SK-N-SH (cell line): Measurements from ENCODE around the gene C11orf68. TPM values are rescaled to one million over a fixed set of nuclear protein-coding genes. Genes with fewer than 3 reads are reported as not detected.

Experiments
- CTCF ChIA-PET: fragments of 300-600, 350-600 bp; formaldehyde crosslinking; extraction: SDS; loops from one replicate; lab custom pipeline; 2021; lab: Yijun Ruan, JAX
- POLR2A ChIA-PET: fragments of 350-600 bp; sonication (Branson Sonifier 250); formaldehyde crosslinking; extraction: SDS; loops from one replicate; lab custom pipeline; 2020; ENCODE audit warnings: antibody characterized with exemption, inconsistent platforms; lab: Yijun Ruan, JAX
- DNase-seq: peaks from one replicate; pipeline ENCODE4 v3.0.0; 2012
- H2AFZ ChIP-seq: fragments of 200-600 bp; sonication (generic); 2 replicates; pipeline ENCODE4 v1.8.1; 2016; ENCODE audit warnings: antibody characterized with exemption, mild to moderate bottlenecking, low read depth
- H3F3A ChIP-seq: fragments of 200-600 bp; sonication (generic); replicated peaks from 2 replicates; pipeline ENCODE3; 2016; ENCODE audit warnings: antibody characterized with exemption, mild to moderate bottlenecking; ENCODE audit not compliant: insufficient read depth
- H3K27ac ChIP-seq, 2 experiments: fragments of 200-500 bp in 1 of 2; fragments of 200-600 bp in 1 of 2; sonication (Bioruptor generic) in 1 of 2; sonication (generic), shearing (Covaris generic) in 1 of 2; 2 replicates each; pipeline versions ENCODE4 v1.5.1 to v1.6.1; 2014 to 2016; ENCODE audit warnings: low read depth in 2 of 2, inconsistent platforms in 1 of 2, low read length in 1 of 2, mild to moderate bottlenecking in 1 of 2, mixed read lengths in 1 of 2
- H3K27me3 ChIP-seq: fragments of 200-600 bp; sonication (generic), shearing (Covaris generic); 2 replicates; pipeline ENCODE4 v1.6.1; 2016; ENCODE audit warnings: mixed run types; ENCODE audit not compliant: insufficient read depth
- H3K36me3 ChIP-seq, 2 experiments: fragments of 200-500 bp in 1 of 2; fragments of 200-600 bp in 1 of 2; sonication (Bioruptor generic) in 1 of 2; sonication (generic) in 1 of 2; replicated peaks in 1 of 2; 2 replicates each; pipeline versions ENCODE3 to v1.5.1; 2014 to 2016; ENCODE audit warnings: low read length in 1 of 2, mild to moderate bottlenecking in 1 of 2; ENCODE audit not compliant: insufficient read depth in 2 of 2, control insufficient read depth in 1 of 2
- H3K4me1 ChIP-seq, 2 experiments: fragments of 200-500 bp in 1 of 2; fragments of 200-600 bp in 1 of 2; sonication (Bioruptor generic) in 1 of 2; sonication (generic), shearing (Covaris generic) in 1 of 2; 2 replicates each; pipeline versions ENCODE4 v1.5.1 to v1.6.1; 2014 to 2016; ENCODE audit warnings: low read depth in 1 of 2, low read length in 1 of 2, mixed run types in 1 of 2; ENCODE audit not compliant: insufficient read depth in 2 of 2, control insufficient read depth in 1 of 2
- H3K4me2 ChIP-seq: fragments of 200-600 bp; sonication (generic), shearing (Covaris generic); 2 replicates; pipeline ENCODE4 v1.6.1; 2017; ENCODE audit warnings: mixed run types
- H3K4me3 ChIP-seq, 2 experiments: fragments of 200-500 bp in 1 of 2; fragments of 200-600 bp in 1 of 2; sonication (Bioruptor generic) in 1 of 2; sonication (generic), shearing (Covaris generic) in 1 of 2; 2 replicates each; pipeline versions ENCODE4 v1.5.1 to v1.8.1; 2014 to 2016; ENCODE audit warnings: low read depth in 2 of 2, inconsistent platforms in 1 of 2, low read length in 1 of 2, mild to moderate bottlenecking in 1 of 2, mixed read lengths in 1 of 2, moderate library complexity in 1 of 2
- H3K79me2 ChIP-seq: fragments of 200-600 bp; sonication (generic); 2 replicates; pipeline ENCODE4 v1.8.1; 2017; ENCODE audit warnings: mild to moderate bottlenecking; ENCODE audit not compliant: insufficient read depth
- H3K9ac ChIP-seq: fragments of 200-600 bp; sonication (generic); 2 replicates; pipeline ENCODE4 v1.6.1; 2017; ENCODE audit warnings: mixed run types
- H3K9me2 ChIP-seq: fragments of 200-600 bp; sonication (generic); 2 replicates; pipeline ENCODE4 v1.6.1; 2017; ENCODE audit warnings: mixed run types
- H3K9me3 ChIP-seq: fragments of 200-600 bp; sonication (generic); 2 replicates; pipeline ENCODE4 v1.6.1; 2017; ENCODE audit warnings: mixed run types, mild to moderate bottlenecking, moderate library complexity
- H4K20me1 ChIP-seq: fragments of 200-600 bp; sonication (generic); 2 replicates; pipeline ENCODE4 v1.6.1; 2017; ENCODE audit warnings: mild to moderate bottlenecking, mixed run types; ENCODE audit not compliant: insufficient read depth
- CHD2 ChIP-seq: fragments of 150-350 bp; IDR thresholded peaks from 2 replicates; pipeline ENCODE4 v1.6.1; 2018; ENCODE audit warnings: low read length; ENCODE audit not compliant: partially characterized antibody
- ELF1 ChIP-seq: IDR thresholded peaks from 2 replicates; pipeline ENCODE4 v1.4.0; 2012
- EP300 ChIP-seq, 2 experiments: IDR thresholded peaks; 2 replicates each; pipeline versions ENCODE4 v1.4.0 to v1.6.1; 2012; ENCODE audit warnings: borderline replicate concordance in 1 of 2, low read depth in 1 of 2, low read length in 1 of 2
- FOSL2 ChIP-seq: IDR thresholded peaks from 2 replicates; pipeline ENCODE4 v1.4.0; 2012; ENCODE audit warnings: low read depth, mild to moderate bottlenecking, moderate library complexity, borderline replicate concordance
- GABPA ChIP-seq: IDR thresholded peaks from 2 replicates; pipeline ENCODE4 v1.4.0; 2012; ENCODE audit warnings: low read depth, mild to moderate bottlenecking
- MXI1 ChIP-seq: IDR thresholded peaks from 2 replicates; pipeline ENCODE4 v1.6.1; 2012; ENCODE audit warnings: mild to moderate bottlenecking, low read depth, low read length, improper control_type of control experiment
- NFIC ChIP-seq: IDR thresholded peaks from 2 replicates; pipeline ENCODE4 v1.4.0; 2012; ENCODE audit warnings: borderline replicate concordance
- NRF1 ChIP-seq: IDR thresholded peaks from 2 replicates; pipeline ENCODE4 v1.6.1; 2012; ENCODE audit warnings: low read depth, mild to moderate bottlenecking, low read length
- POLR2AphosphoS5 ChIP-seq: IDR thresholded peaks from 2 replicates; pipeline ENCODE4 v1.6.1; 2012; ENCODE audit warnings: low read depth, low read length
- RFX5 ChIP-seq: IDR thresholded peaks from 2 replicates; pipeline ENCODE4 v1.6.1; 2012; ENCODE audit warnings: mild to moderate bottlenecking, improper control_type of control experiment, low read length
- TAF1 ChIP-seq: IDR thresholded peaks from 2 replicates; pipeline ENCODE4 v1.6.1; 2012; ENCODE audit warnings: low read depth, mild to moderate bottlenecking, low read length, moderate library complexity, borderline replicate concordance
- WGBS: methylation state at CpG from one replicate; pipeline ENCODE4 v1.1.6; 2017; ENCODE audit warnings: low lambda C conversion rate; 5-methylcytosine and 5-hydroxymethylcytosine counted together
- polyA plus RNA-seq, 3 experiments: library from polyadenylated mRNA; depleted of rRNA; stranded (reverse); fragments of >200 nt; gene quantifications; 2 replicates each; pipeline ENCODE4 v1.2.3, GENCODE V29; 2012
- TF ChIP-seq, protein P1 (sequence below): fragments of 150-350 bp; IDR thresholded peaks from 2 replicates; pipeline ENCODE4 v1.6.1; 2017; ENCODE audit warnings: antibody characterized with exemption, low read length, low read depth, borderline replicate concordance
- TF ChIP-seq, protein P2 (sequence below): fragments of 150-350 bp; IDR thresholded peaks from 2 replicates; pipeline ENCODE4 v1.6.1; 2016; ENCODE audit warnings: mild to moderate bottlenecking, low read depth, low read length

The C11orf68 gene
- polyA plus RNA-seq, 1 of the 3 experiments (the other 2 are of a cell fraction), result 65.3 TPM

DNA sequence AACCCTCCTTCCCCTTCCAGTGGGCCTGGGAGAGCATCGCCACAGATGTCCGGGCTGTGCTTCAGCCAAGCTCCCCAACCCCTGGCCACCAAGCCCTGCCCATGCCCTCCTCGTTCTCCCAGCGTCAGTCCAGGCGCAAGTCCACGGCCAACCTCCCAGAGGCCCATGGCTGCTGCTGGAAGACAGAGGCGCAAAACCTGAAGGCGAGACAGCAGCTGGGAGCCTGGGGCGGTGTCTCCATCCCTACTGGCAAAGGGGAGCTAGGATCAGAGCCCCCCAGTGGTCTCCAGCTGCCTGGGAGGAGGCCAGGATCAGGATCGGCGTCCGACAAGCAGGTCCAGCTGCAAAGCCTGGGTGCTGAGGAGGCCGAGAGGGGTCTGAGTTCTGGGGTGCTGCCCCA, 28.3 kb upstream of the C11orf68 start:
- no peaks in the 10 kb centered on the region for H4K20me1 ChIP-seq
- H3K9ac ChIP-seq, result no peak overlapping the region
- no peak overlapping the region for H3K4me3 ChIP-seq
- H3K4me2 ChIP-seq, result no peak overlapping the region
- no peaks in the 10 kb centered on the region for H3K79me2 ChIP-seq
- H3F3A ChIP-seq, result peaks cover 5% of the 10 kb centered on the region
- H3K27me3 ChIP-seq, result no peaks in the 10 kb centered on the region
- WGBS, result 77% methylated on average over 9 of the region's 13 CpGs
- no peaks in the 10 kb centered on the region for H3K4me1 ChIP-seq
- ChIA-PET CTCF (interaction anchor here (0.8 to 1.4 kb wide), 2 partner anchors 13 to 58 kb away, joined by 3 read pairs; no protein-coding TSS in a partner anchor), POLR2A (no interaction called here)
- no peaks in the 10 kb centered on the region for H3K36me3 ChIP-seq
- no peak for DNase-seq
- no peaks in the 10 kb centered on the region for H3K9me2 ChIP-seq
- H3K27ac ChIP-seq, result no peak overlapping the region
- no peak overlapping the region for H2AFZ ChIP-seq
- H3K9me3 ChIP-seq, result no peaks in the 10 kb centered on the region
- TF ChIP-seq RFX5, result no peak

DNA sequence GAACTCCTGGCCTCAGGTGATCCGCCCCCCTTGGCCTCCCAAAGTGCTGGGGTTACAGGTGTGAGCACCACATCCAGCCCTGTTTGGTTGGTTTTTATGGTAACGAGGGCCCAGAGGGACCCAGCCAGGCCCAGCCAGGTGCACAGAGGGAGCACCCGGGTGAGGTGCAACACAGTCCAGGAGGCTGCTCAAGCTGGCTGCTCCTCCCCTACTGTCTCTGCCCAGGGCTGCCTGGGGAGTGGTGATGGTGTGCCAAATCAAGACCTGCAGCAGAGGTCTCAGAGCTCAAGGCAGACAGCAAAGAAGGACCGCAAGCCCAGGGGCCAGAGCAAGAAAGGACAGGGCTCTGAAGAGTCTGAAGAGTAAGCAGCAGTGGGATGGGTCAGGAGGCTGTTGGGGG, 27.8 kb upstream of the C11orf68 start:
- Histone ChIP-seq H3K9ac (no peak overlapping the region), H3K79me2 (no peaks in the 10 kb centered on the region), H4K20me1 (no peaks in the 10 kb centered on the region), H3F3A (peaks cover 7% of the 10 kb centered on the region), H3K9me2 (no peaks in the 10 kb centered on the region), H2AFZ (no peak overlapping the region), H3K27ac (no peak overlapping the region), H3K27me3 (no peaks in the 10 kb centered on the region), H3K4me1 (0 out of 4 replicates have a peak, but pooled peaks cover 0 to 3% of the 10 kb centered on the region in 2 experiments), H3K36me3 (no peaks in the 10 kb centered on the region), H3K4me2 (no peak overlapping the region), H3K9me3 (no peaks in the 10 kb centered on the region), H3K4me3 (no peak overlapping the region)
- TF ChIP-seq, protein P1, sequence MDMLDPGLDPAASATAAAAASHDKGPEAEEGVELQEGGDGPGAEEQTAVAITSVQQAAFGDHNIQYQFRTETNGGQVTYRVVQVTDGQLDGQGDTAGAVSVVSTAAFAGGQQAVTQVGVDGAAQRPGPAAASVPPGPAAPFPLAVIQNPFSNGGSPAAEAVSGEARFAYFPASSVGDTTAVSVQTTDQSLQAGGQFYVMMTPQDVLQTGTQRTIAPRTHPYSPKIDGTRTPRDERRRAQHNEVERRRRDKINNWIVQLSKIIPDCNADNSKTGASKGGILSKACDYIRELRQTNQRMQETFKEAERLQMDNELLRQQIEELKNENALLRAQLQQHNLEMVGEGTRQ, result no peak
- TF ChIP-seq EP300 (IDR thresholded peaks at IDR 0.05; ENCODE audit: borderline replicate concordance in 1 of 2, low read depth in 1 of 2, low read length in 1 of 2), result no peak
- TF ChIP-seq, protein P2, sequence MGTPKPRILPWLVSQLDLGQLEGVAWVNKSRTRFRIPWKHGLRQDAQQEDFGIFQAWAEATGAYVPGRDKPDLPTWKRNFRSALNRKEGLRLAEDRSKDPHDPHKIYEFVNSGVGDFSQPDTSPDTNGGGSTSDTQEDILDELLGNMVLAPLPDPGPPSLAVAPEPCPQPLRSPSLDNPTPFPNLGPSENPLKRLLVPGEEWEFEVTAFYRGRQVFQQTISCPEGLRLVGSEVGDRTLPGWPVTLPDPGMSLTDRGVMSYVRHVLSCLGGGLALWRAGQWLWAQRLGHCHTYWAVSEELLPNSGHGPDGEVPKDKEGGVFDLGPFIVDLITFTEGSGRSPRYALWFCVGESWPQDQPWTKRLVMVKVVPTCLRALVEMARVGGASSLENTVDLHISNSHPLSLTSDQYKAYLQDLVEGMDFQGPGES, result no peak
- DNase-seq, result no peak
- 64% methylated on average over 3 of the region's 4 CpGs for WGBS
- CTCF ChIA-PET, result interaction anchor here (1.4 kb wide), 1 partner anchor 57 kb away, joined by 3 read pairs; no protein-coding TSS in a partner anchor
- POLR2A ChIA-PET, result no interaction called here

DNA sequence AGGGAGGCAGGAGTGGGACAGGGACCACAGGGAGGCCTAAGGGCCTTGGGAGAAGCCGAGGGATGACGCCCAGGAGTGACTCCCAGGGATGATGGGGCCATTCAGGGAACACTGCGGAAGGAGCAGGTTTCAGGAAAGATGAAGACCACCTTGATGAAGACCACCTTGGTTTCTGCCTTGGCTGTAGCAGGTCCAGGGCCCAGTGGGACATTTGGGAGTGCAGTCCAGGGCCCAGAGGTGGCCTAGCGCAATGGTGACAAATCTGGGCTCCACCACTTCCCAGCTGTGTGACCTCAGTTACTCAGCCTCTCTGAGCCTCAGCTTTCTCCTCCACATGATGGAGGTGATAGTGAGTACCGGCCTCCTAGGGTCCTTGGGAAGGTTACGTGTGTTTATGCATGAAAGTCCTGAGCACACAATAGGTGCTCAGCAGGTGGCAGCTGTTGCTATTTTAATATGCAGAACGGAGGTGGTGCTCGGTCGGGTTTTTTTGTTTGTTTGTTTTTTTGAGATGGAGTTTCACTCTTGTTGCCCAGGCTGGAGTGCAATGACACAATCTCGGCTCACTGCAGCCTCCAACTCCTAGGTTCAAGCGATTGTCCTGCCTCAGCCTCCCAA, 27.2 kb upstream of the C11orf68 start:
- Histone ChIP-seq H3K27me3 (no peaks in the 10 kb centered on the region), H3K4me3 (no peak overlapping the region), H3K9me3 (no peaks in the 10 kb centered on the region), H3K36me3 (no peaks in the 10 kb centered on the region), H3K9me2 (no peaks in the 10 kb centered on the region), H3F3A (peaks cover 8% of the 10 kb centered on the region), H3K4me2 (no peak overlapping the region), H3K27ac (no peak overlapping the region), H3K9ac (no peak overlapping the region), H4K20me1 (no peaks in the 10 kb centered on the region), H3K4me1 (0 out of 4 replicates have a peak, but pooled peaks cover 0 to 8% of the 10 kb centered on the region in 2 experiments), H3K79me2 (no peaks in the 10 kb centered on the region), H2AFZ (no peak overlapping the region)
- CTCF ChIA-PET, result interaction anchor here (1.4 kb wide), 1 partner anchor 56 kb away, joined by 3 read pairs; no protein-coding TSS in a partner anchor
- 86% methylated on average over 10 of the region's 11 CpGs for WGBS
- TF ChIP-seq NRF1 (no peak), GABPA (no peak), CHD2 (no peak), FOSL2 (no peak), POLR2AphosphoS5 (no peak), MXI1 (no peak), ELF1 (no peak), TAF1 (no peak), NFIC (no peak)
- POLR2A ChIA-PET, result no interaction called here
- no peak for DNase-seq
